Caco-2 (cell line): ENCODE measurements around the gene PIERCE2. TPM values are rescaled to one million over a fixed set of nuclear protein-coding genes. Genes with fewer than 3 reads are reported as not detected.

Experiments used
- BruUV-seq: library from RNA; stranded (reverse); fragments of 400-500 nt; replicated peaks from 2 replicates; lab custom pipeline; 2021; lab: Mats Ljungman, UMichigan
- CTCF ChIA-PET: fragments of 300-600 bp; sonication (Branson Sonifier 250); formaldehyde crosslinking; loops from one replicate; lab custom pipeline; 2022; ENCODE audit warnings: antibody characterized with exemption; lab: Charles Lee
- POLR2A ChIA-PET: fragments of 300-600 bp; sonication (Branson Sonifier 250); formaldehyde crosslinking; loops from one replicate; lab custom pipeline; 2022; ENCODE audit warnings: antibody characterized with exemption; lab: Charles Lee
- DNase-seq, 2 experiments: peaks; one replicate each; pipeline versions ENCODE4 v3.0.0 to v3.0.0-alpha.2; 2020 to 2022
- H3K27me3 ChIP-seq: replicated peaks from 2 replicates; pipeline ENCODE4 v1.6.0; 2011; ENCODE audit warnings: low read length; ENCODE audit not compliant: control insufficient read depth, insufficient read depth
- H3K36me3 ChIP-seq: 2 replicates; pipeline ENCODE4 v1.5.1; 2011; ENCODE audit warnings: low read length; ENCODE audit not compliant: control insufficient read depth, insufficient read depth
- H3K4me1 ChIP-seq: fragments of 250-450 bp; sonication (Bioruptor Pico); 2 replicates; pipeline ENCODE4 v1.5.1; 2020; ENCODE audit warnings: mild to moderate bottlenecking
- H3K4me3 ChIP-seq: 2 replicates; pipeline ENCODE4 v1.5.1; 2011; ENCODE audit warnings: low read depth, mild to moderate bottlenecking, control low read depth, low read length
- H3K9me3 ChIP-seq: fragments of 250-450 bp; sonication (Bioruptor Pico); 2 replicates; pipeline ENCODE4 v1.5.1; 2020; ENCODE audit warnings: mild to moderate bottlenecking, moderate library complexity
- H3K27ac Mint-ChIP-seq: one replicate; pipeline ENCODE4 v1.8.0; 2022; ENCODE audit warnings: mixed read lengths; ENCODE audit not compliant: unreplicated experiment
- H3K27me3 Mint-ChIP-seq: one replicate; pipeline ENCODE4 v1.8.0; 2022; ENCODE audit warnings: mixed read lengths; ENCODE audit not compliant: insufficient read depth, unreplicated experiment
- H3K36me3 Mint-ChIP-seq: one replicate; pipeline ENCODE4 v1.8.0; 2022; ENCODE audit warnings: mild to moderate bottlenecking, mixed read lengths; ENCODE audit not compliant: insufficient read depth, unreplicated experiment
- H3K4me1 Mint-ChIP-seq: one replicate; pipeline ENCODE4 v1.8.0; 2022; ENCODE audit warnings: low read depth, mixed read lengths; ENCODE audit not compliant: unreplicated experiment
- H3K4me3 Mint-ChIP-seq: one replicate; pipeline ENCODE4 v1.8.0; 2022; ENCODE audit warnings: mild to moderate bottlenecking, moderate library complexity, mixed read lengths; ENCODE audit not compliant: unreplicated experiment
- H3K9me3 Mint-ChIP-seq: one replicate; pipeline ENCODE4 v1.8.0; 2022; ENCODE audit warnings: mixed read lengths; ENCODE audit not compliant: unreplicated experiment
- intact Hi-C: fragments of 100-400 bp; cut with micrococcal nuclease; formaldehyde crosslinking; loops from one replicate; pipeline ENCODE4 v1.10.0; 2022; ENCODE audit not compliant: unreplicated experiment
- total RNA-seq: library from RNA; stranded (reverse); gene quantifications from 2 replicates; pipeline ENCODE4 v1.2.3, GENCODE V29; 2022
- TF ChIP-seq, protein P1 (sequence below), 2 experiments: fragments of 200-600 bp in 1 of 2; IDR thresholded peaks; 1 replicate in 1 of 2; 2 replicates in 1 of 2; pipeline versions ENCODE4 v1.5.1 to v1.8.0; 2011 to 2022; ENCODE audit warnings: antibody characterized with exemption in 1 of 2, control low read depth in 1 of 2, inconsistent platforms in 1 of 2, low read depth in 1 of 2, low read length in 1 of 2, mild to moderate bottlenecking in 1 of 2, moderate library complexity in 1 of 2; ENCODE audit not compliant: insufficient read depth in 1 of 2, severe bottlenecking in 1 of 2, unreplicated experiment in 1 of 2

PIERCE2 gene
- total RNA-seq, 1 experiment from 2014 or later, result 1.3 TPM

GRCh38 chr15:55361048-55361447 lies 47.2 kb upstream of the PIERCE2 start:
- Mint-ChIP-seq H3K27ac (no peak overlapping the region), H3K4me1 (peaks cover 43% of the 10 kb centered on the region), H3K4me3 (no peak overlapping the region), H3K27me3 (no peaks in the 10 kb centered on the region), H3K36me3 (peaks cover 20% of the 10 kb centered on the region), H3K9me3 (no peaks in the 10 kb centered on the region)
- no peaks in the 10 kb centered on the region for H3K9me3 ChIP-seq
- H3K36me3 ChIP-seq, result no peaks in the 10 kb centered on the region
- no peak overlapping the region for H3K4me3 ChIP-seq
- TF ChIP-seq, protein P1, sequence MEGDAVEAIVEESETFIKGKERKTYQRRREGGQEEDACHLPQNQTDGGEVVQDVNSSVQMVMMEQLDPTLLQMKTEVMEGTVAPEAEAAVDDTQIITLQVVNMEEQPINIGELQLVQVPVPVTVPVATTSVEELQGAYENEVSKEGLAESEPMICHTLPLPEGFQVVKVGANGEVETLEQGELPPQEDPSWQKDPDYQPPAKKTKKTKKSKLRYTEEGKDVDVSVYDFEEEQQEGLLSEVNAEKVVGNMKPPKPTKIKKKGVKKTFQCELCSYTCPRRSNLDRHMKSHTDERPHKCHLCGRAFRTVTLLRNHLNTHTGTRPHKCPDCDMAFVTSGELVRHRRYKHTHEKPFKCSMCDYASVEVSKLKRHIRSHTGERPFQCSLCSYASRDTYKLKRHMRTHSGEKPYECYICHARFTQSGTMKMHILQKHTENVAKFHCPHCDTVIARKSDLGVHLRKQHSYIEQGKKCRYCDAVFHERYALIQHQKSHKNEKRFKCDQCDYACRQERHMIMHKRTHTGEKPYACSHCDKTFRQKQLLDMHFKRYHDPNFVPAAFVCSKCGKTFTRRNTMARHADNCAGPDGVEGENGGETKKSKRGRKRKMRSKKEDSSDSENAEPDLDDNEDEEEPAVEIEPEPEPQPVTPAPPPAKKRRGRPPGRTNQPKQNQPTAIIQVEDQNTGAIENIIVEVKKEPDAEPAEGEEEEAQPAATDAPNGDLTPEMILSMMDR (IDR thresholded peaks at IDR 0.05; ENCODE audit: insufficient read depth in 1 of 2, low read depth in 1 of 2, low read length in 1 of 2, severe bottlenecking in 1 of 2, unreplicated experiment in 1 of 2), result no peak
- CTCF ChIA-PET, result no interaction called here
- peaks cover 64% of the 10 kb centered on the region for H3K4me1 ChIP-seq
- intact Hi-C loops, result loop anchor here (5.0 kb wide), 1 partner anchor 1529 kb away; no protein-coding TSS in a partner anchor
- no TSS peak for BruUV-seq
- POLR2A ChIA-PET, result no interaction called here
- DNase-seq, result no peak
- H3K27me3 ChIP-seq, result no peaks in the 10 kb centered on the region

DNA sequence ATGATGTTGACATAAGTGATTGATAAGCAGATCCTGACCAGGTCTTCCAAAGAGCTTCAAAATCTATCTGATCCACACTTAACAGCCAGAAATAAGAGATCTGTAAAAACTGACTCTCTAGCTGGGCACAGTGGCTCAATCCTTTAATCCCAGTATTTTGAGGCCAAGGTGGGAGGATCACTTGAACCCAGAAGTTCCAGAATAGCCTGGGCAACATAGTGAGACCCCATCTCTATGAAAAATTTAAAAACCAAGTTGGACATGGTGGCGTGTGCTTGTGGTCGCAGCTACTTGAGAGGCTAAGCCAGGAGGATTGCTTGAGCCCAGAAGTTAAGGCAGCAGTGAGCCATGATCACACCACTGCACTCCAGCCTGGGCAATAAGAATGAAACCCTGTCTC lies 45.7 kb upstream of the PIERCE2 start:
- ChIA-PET CTCF (no interaction called here), POLR2A (no interaction called here)
- H3K27me3 Mint-ChIP-seq, result no peaks in the 10 kb centered on the region
- BruUV-seq, result no TSS peak
- TF ChIP-seq, protein P1 (IDR thresholded peaks at IDR 0.05; ENCODE audit: insufficient read depth in 1 of 2, low read depth in 1 of 2, low read length in 1 of 2, severe bottlenecking in 1 of 2, unreplicated experiment in 1 of 2), result no peak
- peaks cover 13% of the 10 kb centered on the region for H3K36me3 Mint-ChIP-seq
- no peaks in the 10 kb centered on the region for H3K27me3 ChIP-seq
- no peak overlapping the region for H3K27ac Mint-ChIP-seq
- no peaks in the 10 kb centered on the region for H3K36me3 ChIP-seq
- H3K9me3 Mint-ChIP-seq, result no peaks in the 10 kb centered on the region
- intact Hi-C loops, result loop anchor here (5.0 kb wide), 1 partner anchor 1530 kb away; no protein-coding TSS in a partner anchor
- peaks cover 34% of the 10 kb centered on the region for H3K4me1 Mint-ChIP-seq
- no peak overlapping the region for H3K4me3 ChIP-seq
- peaks cover 52% of the 10 kb centered on the region for H3K4me1 ChIP-seq
- peak in 1 of 2 experiments; percentile 23 for DNase-seq
- H3K9me3 ChIP-seq, result no peaks in the 10 kb centered on the region
- H3K4me3 Mint-ChIP-seq, result no peak overlapping the region

DNA sequence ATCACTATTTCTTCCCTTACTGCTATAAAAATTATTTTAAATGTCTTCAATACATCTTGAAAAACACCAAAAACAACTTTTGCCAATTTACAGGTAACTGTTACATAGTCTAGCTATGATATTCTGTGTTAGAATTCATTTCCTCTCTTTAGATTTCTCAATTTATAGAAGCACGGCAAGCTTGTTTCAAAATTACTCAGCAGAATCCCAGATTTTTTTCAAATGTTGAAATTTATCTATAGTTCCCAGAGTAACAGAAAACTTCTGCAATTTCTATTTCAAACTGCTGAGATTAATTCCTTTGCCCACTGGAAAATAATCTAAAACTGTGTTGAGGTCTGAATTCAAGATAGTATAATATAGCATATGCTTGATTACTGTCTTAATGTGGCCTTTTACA lies 41.3 kb upstream of the PIERCE2 start:
- BruUV-seq, result no TSS peak
- no peaks in the 10 kb centered on the region for H3K9me3 ChIP-seq
- peaks cover 28% of the 10 kb centered on the region for H3K4me1 ChIP-seq
- no peak for DNase-seq
- TF ChIP-seq, protein P1 (IDR thresholded peaks at IDR 0.05; ENCODE audit: insufficient read depth in 1 of 2, low read depth in 1 of 2, low read length in 1 of 2, severe bottlenecking in 1 of 2, unreplicated experiment in 1 of 2), result no peak
- Mint-ChIP-seq H3K36me3 (peaks cover 6% of the 10 kb centered on the region), H3K9me3 (no peaks in the 10 kb centered on the region), H3K27ac (no peak overlapping the region), H3K27me3 (no peaks in the 10 kb centered on the region), H3K4me3 (no peak overlapping the region), H3K4me1 (peaks cover 12% of the 10 kb centered on the region)
- no peak overlapping the region for H3K4me3 ChIP-seq
- intact Hi-C loops, result no loop called here
- no peaks in the 10 kb centered on the region for H3K36me3 ChIP-seq
- H3K27me3 ChIP-seq, result no peaks in the 10 kb centered on the region
- ChIA-PET CTCF (no interaction called here), POLR2A (no interaction called here)
